AG09309 (cell line): ENCODE results near the gene ENG.

Experiments
- DNase-seq: peaks from one replicate; pipeline ENCODE4 v3.0.0-alpha.2; 2010; ENCODE audit warnings: low read depth
- H3K4me3 ChIP-seq: 2 replicates; pipeline ENCODE4 v1.5.1; 2011; ENCODE audit warnings: mild to moderate bottlenecking, low read depth, low read length, moderate library complexity; ENCODE audit not compliant: control insufficient read depth
- CTCF ChIP-seq: IDR thresholded peaks from 2 replicates; pipeline ENCODE4 v1.5.1; 2011; ENCODE audit warnings: mild to moderate bottlenecking, low read depth, low read length, inconsistent platforms; ENCODE audit not compliant: insufficient read depth, control insufficient read depth; ENCODE audit errors: missing control alignments

Gene ENG

GRCh38 chr9:127772603-127773002 is 81.9 kb downstream of the ENG start:
- TF ChIP-seq CTCF: no peak
- H3K4me3 ChIP-seq: no peak overlapping the region
- no peak for DNase-seq

- no peak for DNase-seq
- peak overlapping the region; percentile 47 for H3K4me3 ChIP-seq
- no peak for TF ChIP-seq CTCF
Observed at GRCh38 chr9:127771570-127772189, 82.8 kb downstream of the ENG start.

GRCh38 chr9:127770905-127771569 is 83.4 kb downstream of the ENG start:
- TF ChIP-seq CTCF: no peak
- peak overlapping the region; percentile 47 for H3K4me3 ChIP-seq
- peak; percentile 67 for DNase-seq

GRCh38 chr9:127770583-127770904 is 83.9 kb downstream of the ENG start:
- TF ChIP-seq CTCF: no peak
- H3K4me3 ChIP-seq: no peak overlapping the region
- no peak for DNase-seq

- no peak overlapping the region for H3K4me3 ChIP-seq
- no peak for TF ChIP-seq CTCF
- DNase-seq: no peak
Observed at GRCh38 chr9:127769929-127770582, 84.4 kb downstream of the ENG start.

- H3K4me3 ChIP-seq: no peak overlapping the region
- no peak for DNase-seq
- TF ChIP-seq CTCF: no peak
Observed at GRCh38 chr9:127769101-127769500, 85.4 kb downstream of the ENG start.
